EL (cell line): Measurements from ENCODE around the gene CSTPP1.

Experiments used
- DNase-seq: peaks from one replicate; pipeline ENCODE4 v3.0.0-alpha.2; 2016

Gene CSTPP1

GRCh38 chr11:47165253-47165840 is 228.8 kb downstream of the CSTPP1 start:
- no peak for DNase-seq

GRCh38 chr11:47166368-47166767 is 229.8 kb downstream of the CSTPP1 start:
- DNase-seq, result no peak

- DNase-seq, result no peak
These were observed 234.7 kb downstream of the CSTPP1 start for GRCh38 chr11:47171061-47171838.

GRCh38 chr11:47171856-47172255 is 235.3 kb downstream of the CSTPP1 start:
- DNase-seq, result no peak

- DNase-seq, result no peak
These were observed 236.3 kb downstream of the CSTPP1 start for GRCh38 chr11:47172740-47173336.

DNA sequence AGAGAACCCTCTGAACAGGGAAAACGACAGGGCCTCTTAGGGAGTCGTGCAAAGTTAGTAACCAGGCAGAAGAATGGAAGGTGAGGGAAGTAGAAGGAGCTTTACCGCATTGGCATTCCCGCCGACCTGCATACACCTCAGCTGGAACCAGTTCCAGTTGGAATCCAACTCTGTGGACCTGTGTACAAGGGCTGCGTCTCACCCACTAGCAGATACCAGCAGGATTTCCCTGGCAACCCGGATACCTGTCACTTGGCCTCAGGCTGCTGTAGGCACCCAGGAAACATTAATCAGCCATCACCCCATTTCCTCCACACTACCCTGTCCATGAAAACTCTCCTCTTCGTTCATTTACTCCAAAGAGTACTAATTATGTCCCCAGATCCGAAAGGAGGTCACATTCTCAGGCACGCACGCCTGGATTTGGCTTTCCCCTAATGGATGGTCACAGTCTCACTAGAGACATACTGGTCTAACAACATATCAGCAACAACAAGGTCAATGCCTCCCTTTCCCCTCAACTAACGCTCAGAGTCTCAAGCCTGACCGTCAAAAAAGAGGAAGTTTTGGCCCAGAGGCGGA is 239.3 kb downstream of the CSTPP1 start:
- no peak for DNase-seq

DNA sequence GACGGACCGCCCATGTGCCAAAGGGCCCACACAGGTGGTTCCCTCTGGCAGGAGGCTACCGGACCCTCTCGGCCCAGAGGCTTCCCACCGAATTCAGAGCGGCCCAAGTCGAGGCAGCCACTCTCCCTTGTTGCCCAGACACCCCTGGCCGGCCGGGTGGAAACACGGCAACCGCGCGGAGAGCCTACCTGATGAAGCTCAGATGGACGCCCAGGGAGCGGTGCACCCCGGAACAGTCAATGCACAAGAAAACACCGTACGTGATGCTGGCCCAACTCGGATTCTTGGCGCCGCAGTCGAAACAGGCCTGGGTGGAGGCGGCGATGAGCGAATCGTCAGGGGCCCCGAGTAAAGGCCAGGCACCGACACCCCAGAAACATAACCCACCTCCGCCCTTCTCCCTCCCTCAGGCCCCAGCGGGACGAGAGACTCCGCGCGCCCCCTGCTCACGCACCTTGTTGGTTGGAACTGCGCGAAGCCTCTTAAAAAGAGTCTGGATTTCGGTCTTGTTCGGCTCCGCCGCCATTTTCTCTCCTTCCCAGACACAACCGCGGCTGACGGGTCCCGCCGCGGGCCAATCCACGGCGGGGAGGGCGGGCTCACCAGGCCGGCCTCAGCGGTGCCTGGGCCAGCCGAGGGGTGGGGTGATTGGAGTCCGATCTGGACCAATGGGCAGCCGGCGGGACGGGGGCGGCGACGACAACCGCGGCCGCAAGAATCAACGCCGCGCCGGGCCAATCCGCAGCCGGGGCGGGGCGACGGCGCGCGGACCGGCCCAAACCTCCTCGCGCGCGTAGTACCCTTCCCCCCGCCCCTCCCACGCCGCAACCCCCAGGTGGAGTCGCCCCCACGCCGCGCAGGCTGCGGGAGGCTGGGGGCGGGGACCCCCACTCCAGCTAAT is 240.0 kb downstream of the CSTPP1 start, which contains the start of gene ARFGAP2:
Gene ARFGAP2 (minus strand): TSS at position 552 of the 901 bp plus-strand sequence. CDS start 26 bp downstream, at position 526.
- DNase-seq, result peak; percentile 95

DNA sequence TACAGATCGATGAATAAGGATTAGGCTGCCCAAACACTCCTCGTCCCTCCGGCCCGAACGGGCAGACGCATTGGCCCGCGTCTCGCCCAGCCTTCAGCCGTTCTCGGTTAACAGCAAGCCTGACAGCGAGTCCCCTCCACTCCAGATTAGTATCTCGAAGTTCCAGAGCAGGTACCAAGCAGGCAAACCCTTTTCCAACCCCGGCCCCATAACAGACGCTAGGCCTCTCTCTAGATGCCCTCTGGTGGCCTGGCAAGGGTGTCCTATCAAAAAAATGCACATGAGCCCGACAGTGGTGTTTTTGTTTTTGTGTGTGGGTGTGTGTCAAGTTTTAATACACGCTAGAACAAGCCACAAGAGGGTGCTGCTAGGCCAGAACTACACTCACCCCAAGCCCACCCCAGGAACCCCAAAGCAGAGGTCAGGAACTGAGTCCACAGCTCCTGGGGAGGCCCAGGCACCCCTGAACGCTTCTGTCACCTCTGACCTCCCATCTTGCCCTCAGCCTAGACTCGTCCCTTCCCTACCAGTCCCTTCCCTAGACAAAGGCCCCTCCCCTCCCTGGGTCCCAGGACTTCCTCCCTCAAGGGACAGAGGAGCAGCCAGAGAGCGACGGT is 240.8 kb downstream of the CSTPP1 start:
- DNase-seq, result peak; percentile 83

- DNase-seq, result no peak
These were observed 241.3 kb downstream of the CSTPP1 start for GRCh38 chr11:47177846-47178245.

DNA sequence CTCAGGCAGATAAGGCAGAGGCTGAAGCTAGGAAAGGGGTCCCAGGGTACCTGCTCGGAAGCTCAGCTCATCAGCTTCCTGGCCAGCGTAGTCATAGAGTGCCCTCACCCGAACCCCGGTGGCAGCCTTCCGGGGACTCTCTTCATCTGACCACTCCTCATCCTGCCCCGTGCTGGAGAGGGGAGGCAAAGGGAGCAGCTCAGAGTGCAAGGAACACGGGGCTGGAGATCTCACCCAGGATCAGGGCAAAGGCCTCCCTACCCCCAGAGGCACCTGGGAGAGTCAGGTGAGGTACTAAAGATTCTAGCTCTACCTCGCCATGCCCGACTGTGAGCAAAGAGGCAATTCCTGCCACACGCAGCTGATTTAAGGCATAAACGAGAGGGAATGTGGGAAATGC is 241.8 kb downstream of the CSTPP1 start:
- no peak for DNase-seq

DNA sequence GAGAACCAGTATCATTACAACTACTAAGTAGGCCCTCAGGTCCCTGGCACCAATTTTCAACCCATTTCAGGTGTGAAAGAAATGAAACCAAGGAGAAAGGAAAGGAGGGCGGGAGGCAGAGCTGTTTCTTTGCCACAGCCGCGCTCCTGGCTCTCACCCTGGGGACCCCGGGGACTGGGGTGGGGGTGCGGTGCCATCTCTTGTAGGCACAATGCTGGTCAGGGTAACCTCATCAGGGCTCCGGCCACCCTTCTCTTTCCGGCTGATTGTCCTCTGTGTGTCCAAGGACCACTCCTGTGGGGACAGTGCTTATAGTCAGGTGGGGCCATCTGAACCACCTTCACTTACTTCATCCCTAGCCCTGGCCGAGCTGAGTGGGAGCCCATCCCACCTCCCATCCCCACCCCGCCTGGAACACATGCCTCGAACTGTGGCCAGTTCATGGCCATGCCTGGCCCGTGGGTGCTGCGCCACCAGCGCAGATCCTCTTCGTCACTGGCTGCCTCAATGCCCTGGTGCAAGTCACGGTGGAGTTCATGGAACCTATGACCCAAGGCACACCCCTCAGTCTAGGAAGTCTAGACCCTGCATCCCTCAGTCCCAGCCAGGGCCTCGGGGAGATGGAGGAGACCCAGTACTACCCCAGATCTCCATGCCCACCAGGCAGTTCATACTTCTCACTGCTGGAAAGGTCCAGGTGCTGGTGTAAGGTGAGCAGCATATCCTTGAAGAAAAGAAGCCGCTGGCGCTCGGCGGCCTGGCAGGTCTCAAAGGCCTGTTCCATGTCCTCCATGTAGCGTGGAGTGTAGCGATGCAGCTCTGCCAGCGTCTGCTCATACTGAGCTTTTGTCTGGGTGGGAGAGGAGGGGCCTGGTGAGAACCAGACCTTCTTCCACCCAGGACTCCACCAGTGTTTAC is 242.4 kb downstream of the CSTPP1 start:
- no peak for DNase-seq

GRCh38 chr11:47179655-47179991 is 243.1 kb downstream of the CSTPP1 start:
- peak; percentile 45 for DNase-seq

- DNase-seq, result no peak
These were observed 243.6 kb downstream of the CSTPP1 start for GRCh38 chr11:47180006-47180787.

DNA sequence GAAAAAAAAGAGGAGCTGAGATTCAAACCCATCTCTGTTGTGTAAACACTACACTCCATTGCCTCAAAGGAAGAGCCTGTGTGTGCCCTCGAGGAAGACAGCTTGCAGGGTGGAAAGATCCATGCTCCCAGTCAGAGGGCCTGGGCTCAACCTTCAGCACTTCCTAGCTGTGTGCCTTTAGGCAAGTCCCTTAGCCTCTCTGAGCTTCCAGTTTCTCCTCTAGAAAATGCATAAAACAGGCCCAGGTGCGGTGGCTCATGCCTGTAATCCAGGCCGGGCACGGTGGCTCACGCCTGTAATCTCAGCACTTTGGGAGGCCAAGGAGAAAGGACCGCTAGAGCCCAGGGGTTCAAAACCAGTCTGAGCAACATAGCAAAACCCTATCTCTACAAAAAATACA is 244.7 kb downstream of the CSTPP1 start:
- no peak for DNase-seq

DNA sequence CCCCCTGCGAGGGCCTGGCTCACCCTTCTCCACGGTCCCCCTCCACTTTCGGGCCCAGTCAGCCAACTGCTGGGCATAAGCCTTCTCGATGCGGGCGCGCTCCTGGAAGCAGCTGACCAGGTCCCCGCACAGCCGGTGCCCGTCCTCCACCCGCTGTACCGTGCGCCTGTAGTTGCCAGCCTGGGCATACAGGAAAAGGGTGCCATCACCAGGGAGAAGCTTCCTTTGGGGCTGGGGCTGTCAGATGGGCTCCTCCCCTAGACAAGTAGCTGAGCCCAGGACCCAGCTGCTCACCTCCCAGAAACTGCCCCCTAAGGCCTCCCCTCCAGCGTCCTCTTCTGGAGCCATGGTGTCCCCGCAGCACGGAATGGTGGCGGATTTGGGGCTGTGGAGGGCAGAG is 245.8 kb downstream of the CSTPP1 start:
- no peak for DNase-seq

- DNase-seq, result no peak
These were observed 246.7 kb downstream of the CSTPP1 start for GRCh38 chr11:47183031-47183856.

DNA sequence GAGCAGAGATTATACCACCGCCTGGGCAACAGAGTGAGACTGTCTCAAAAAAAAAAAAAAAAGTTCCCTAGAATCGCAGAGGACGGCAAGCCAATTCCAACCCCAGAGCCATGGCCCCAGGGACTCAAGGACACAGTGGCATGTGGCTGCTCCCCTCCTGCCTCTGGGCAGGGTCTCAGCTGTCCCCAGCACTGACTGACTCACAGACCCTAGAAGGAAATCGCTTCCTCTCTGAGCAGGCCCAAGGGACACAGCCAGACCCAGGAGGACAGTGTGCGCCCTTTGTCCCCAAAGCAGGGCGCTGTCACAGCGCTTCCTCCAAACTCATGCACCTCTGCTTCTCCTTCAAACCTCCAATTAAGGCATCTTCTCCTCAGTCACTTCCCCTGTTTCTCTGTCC is 247.4 kb downstream of the CSTPP1 start:
- no peak for DNase-seq

GRCh38 chr11:47184711-47185304 is 248.2 kb downstream of the CSTPP1 start:
- DNase-seq, result no peak
